Islet precursor cell (in vitro differentiated cells): Measurements from ENCODE around the gene PRM2.

ENCODE experiments used
- DNase-seq: peaks from one replicate; pipeline ENCODE4 v3.0.0-alpha.2; 2018

Gene PRM2

DNA sequence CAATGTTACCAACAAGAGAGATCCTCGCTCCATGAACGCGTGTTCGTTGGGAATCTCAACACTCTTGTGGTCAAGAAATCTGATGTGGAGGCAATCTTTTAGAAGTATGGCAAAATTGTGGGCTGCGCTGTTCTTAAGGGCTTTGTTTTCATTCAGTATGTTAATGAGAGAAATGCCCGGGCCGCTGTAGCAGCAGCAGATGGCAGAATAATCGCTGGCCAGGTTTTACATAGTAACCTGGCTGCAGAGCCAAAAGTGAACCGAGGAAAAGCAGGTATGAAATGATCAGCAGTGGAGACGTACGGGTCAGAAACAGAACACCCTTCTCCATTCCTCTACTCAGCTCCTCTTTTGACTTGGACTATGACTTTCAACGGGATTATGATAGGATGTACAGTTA, 33.6 kb downstream of the PRM2 start:
- DNase-seq: no peak

DNA sequence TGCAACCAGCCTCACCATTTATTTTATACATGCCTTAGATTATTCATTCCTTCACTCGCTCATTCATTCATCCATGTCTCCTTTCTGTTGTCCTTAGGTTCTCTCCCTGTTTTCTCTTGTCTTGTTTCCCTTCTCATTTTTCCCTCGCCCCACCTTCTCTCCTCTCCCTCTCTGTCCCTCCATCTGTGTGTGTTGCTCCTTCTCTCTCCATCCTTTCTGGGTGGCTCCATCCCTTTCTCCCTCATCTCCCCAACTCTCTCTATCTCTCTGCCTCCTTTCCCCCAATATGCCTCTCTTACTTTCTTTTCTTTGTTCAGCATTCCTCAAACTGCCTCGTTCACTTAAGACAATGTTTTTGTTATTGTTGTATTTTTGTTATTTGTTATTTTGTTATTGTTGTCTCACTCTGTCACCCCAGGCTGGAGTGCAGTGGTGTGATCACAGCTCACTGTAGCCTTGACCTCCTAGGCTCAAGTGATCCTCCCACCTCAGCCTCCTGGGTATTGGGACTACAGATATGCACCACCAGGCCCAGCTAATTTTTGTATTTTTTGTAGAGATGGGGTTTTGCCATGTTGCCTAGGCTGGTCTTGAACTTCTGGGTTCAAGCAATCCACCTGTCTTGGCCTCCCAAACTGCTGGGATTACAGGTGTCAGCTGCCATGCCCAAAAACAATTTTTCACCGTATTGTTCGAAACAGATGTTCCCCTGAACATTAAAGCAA, 34.6 kb downstream of the PRM2 start:
- no peak for DNase-seq

GRCh38 chr16:11240636-11241473, 35.4 kb downstream of the PRM2 start:
- no peak for DNase-seq

DNA sequence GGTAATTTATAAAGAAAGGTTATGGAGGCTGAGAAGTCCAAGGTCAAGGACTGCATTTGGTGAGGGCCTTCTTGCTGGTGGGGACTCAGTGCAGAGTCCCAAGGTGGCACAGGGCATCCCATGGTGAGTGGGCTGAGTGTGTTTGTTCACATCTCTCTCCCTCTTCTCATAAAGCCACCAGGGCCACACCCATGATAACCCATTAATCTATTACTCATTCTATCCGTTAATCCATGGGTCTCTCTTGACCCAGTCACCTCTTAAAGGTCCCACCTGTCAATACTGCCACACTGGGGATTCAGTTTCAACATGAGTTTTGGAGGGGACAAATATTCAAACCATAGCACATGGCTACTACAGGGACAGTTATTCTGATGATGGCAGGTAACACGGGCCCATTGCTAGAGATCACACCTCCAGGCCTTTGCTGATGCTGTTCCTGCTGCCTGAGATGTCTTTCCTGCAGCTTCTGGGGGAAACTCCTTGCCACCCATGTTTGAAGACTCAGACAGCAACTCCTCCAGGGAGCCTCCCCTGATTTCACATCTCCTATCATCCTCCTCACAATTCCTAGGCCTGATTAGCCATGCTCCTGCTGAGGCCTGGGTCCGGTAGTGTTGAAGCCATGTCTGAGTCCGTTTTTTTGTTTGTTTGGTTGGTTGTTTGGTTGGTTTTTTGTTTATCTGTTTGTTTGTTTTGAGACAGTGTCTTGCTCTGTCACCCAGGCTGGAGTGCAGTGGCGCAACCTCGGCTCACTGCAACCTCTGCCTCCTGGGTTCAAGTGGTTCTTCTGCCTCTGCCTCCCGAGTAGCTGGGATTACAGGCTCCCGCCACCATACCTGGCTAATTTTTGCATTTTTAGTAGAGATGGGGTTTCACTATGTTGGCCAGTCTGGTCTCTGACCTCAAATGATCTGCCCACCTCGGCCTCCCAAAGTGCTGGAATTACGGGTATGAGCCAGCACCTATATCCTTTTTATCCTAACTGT, 36.3 kb downstream of the PRM2 start:
- no peak for DNase-seq

- DNase-seq: no peak
Observed at GRCh38 chr16:11238272-11239202, 37.7 kb downstream of the PRM2 start.

- no peak for DNase-seq
Observed at GRCh38 chr16:11236461-11237254, 39.6 kb downstream of the PRM2 start.

DNA sequence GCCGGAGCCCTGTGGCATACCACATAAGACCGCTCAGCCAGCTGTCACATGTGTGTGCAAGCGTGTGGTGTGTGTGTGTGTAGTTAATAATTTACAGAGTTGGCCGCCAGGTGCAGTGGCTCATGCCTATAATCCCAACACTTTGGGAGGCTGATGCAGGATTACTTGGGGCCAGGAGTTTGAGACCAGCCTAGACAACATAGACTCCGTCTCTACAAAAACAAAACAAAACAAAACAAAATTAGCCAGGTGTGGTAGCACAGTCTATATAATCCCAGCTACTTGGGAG, 40.6 kb downstream of the PRM2 start:
- no peak for DNase-seq

GRCh38 chr16:11234884-11235702, 41.2 kb downstream of the PRM2 start:
- DNase-seq: no peak

DNA sequence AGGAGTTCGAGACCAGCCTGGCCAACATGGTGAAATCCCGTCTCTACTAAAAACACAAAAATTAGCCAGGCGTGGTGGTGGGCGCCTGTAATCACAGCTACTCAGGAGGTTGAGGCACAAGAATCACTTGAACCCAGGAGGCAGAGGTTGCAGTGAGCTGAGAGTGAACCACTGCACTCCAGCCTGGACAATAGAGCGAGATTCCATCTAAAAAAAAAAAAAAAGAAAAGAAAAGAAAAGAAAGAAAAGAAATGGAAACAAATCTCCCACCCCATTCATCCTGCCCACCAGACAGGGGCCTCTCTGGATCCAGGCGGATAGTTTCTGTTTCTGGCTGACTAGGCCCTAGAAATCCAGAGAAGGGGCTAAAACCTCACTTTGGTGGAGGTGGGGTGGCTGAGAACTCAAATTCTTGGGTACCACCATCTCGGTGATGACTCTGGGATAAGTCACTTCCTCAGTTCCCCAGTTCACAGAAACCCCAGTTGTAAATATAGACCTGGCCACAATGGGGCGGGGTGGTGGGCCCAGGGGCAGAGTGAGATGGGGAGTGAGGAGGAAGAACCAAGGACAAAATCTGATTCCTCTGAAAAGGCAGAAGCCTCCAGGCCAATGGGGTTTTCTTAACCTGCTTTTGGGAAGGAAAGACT, 42.4 kb downstream of the PRM2 start:
- DNase-seq: no peak

- DNase-seq: no peak
Observed at GRCh38 chr16:11232852-11233726, 43.2 kb downstream of the PRM2 start.

DNA sequence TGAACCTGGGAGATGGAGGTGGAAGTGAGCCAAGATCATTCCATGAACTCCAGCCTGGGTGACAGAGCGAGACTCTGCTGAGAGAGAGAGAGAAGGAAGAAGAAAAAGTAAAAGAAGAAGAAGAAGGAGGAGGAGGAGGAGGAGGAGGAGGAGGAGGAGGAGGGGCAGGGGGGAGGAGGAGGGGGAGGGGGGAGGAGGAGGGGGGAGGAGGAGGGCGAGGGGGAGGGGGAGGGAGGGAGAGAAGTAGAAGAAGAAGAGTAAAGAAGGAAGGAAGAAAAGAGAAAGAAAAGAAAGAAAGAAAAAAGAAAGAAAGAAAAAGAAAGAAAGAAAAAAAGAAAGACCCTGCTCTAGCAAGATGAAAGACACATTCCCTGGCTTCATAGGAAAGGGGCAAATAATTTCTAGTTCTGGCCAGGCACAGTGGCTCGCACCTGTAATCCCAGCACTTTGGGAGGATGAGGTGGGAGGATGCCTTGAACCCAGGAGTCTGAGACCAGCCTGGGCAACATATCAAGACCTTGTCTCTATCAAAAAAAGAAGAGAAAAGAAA, 43.9 kb downstream of the PRM2 start:
- no peak for DNase-seq

GRCh38 chr16:11231367-11231970, 44.8 kb downstream of the PRM2 start:
- no peak for DNase-seq

- DNase-seq: no peak
Observed at GRCh38 chr16:11229906-11230305, 46.4 kb downstream of the PRM2 start.

DNA sequence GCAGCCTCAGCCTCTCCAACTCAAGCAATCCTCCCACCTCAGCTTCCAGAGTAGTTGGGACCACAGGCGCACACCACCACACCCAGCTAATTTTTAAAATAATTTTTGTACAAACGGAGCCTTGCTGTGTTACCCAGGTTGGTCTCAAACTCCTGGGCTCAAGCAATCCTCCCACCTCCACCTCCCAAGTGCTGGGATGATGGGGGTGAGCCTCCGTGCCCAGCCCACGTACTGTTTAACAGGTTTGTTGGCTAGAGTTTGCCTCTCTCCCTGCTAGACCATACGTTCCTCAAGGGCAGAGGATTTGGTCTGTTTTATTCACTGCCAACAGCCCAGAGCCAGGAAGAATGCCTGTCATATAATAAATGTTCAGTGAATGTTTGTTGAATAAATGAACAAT, 46.8 kb downstream of the PRM2 start:
- no peak for DNase-seq

GRCh38 chr16:11225677-11226549, 50.4 kb downstream of the PRM2 start:
- DNase-seq: no peak
